ENCODE results near the gene UNC13A. TPM values are rescaled to one million over a fixed set of nuclear protein-coding genes. Genes with fewer than 3 reads are reported as not detected.
"Not testable (repeated sequence)": the region's sequence is repeated elsewhere in the genome, so short reads cannot be mapped to it uniquely, and the experiment has no call there.

UNC13A gene
- total RNA-seq, 4 donors from 2014 or later, result under 0.01 to 0.40 (median 0.15) TPM

DNA sequence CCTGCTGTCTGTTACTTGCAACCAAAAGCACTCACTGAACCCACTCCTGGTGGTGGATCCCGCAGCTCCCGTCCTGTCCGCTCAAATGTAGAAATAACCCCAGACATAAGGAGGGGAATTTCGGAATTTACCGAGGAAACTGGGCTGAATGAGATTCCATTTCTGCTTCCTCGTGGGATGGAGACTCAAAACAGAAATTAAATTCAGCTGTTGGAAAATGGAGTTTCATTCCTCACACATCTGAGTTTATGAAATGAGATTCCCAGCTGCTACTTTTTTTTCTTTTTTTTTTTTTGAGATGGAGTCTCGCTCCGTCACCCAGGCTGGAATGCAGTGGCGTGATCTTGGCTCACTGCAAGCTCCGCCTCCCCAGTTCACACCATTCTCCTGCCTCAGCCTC is 88.4 kb downstream of the UNC13A start:
- Histone ChIP-seq H3K4me3 (no peak overlapping the region), H3K36me3 (no peaks in the 10 kb centered on the region), H3K27me3 (peaks cover 48% of the 10 kb centered on the region), H3K4me1 (no peaks in the 10 kb centered on the region), H3K27ac (no peak overlapping the region), H3K9me3 (no peaks in the 10 kb centered on the region)
- ATAC-seq, result no peak
- TF ChIP-seq CTCF (IDR thresholded peaks at IDR 0.05), result no peak
- no peak for TF ChIP-seq POLR2AphosphoS5 (IDR thresholded peaks at IDR 0.05)
- no peak for TF ChIP-seq POLR2A (IDR thresholded peaks at IDR 0.05)
- TF ChIP-seq EP300 (IDR thresholded peaks at IDR 0.05), result no peak
- WGBS, 2 donors (ENCODE audit: low coverage in 1 of 2), result 55 to 61% methylated on average over 9 to 10 of the region's 10 CpGs

GRCh38 chr19:17598953-17599352 is 89.2 kb downstream of the UNC13A start:
- Histone ChIP-seq H3K27ac (no peak overlapping the region), H3K27me3 (peaks cover 40% of the 10 kb centered on the region), H3K4me1 (no peaks in the 10 kb centered on the region), H3K9me3 (no peaks in the 10 kb centered on the region), H3K36me3 (no peaks in the 10 kb centered on the region), H3K4me3 (no peak overlapping the region)
- TF ChIP-seq CTCF (IDR thresholded peaks at IDR 0.05) (no peak), EP300 (IDR thresholded peaks at IDR 0.05) (no peak), POLR2AphosphoS5 (IDR thresholded peaks at IDR 0.05) (no peak), POLR2A (IDR thresholded peaks at IDR 0.05) (no peak)
- WGBS, 2 donors (ENCODE audit: low coverage in 1 of 2), result 68 to 82% methylated on average over 6 to 9 of the region's 9 CpGs
- ATAC-seq, result no peak

DNA sequence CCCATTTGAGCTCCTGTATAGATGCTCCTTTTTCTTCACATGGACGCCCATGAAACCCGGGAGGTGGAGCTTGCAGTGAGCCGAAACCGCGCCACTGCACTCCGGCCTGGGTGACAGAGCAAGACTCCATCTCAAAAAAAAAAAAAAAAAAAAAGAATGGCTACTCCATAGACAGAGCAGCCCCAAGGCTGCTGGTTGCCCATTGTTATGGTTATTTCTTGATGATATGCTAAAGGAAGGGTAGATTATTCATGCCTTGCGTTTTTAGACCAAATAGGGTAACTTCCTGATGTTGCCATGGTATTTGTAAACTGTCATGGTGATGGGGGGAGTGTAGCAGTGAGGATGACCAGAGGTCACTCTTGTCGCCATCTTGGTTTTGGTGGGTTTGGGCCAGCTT is 90.1 kb downstream of the UNC13A start:
- peaks cover 31% of the 10 kb centered on the region for H3K27me3 ChIP-seq
- not testable (repeated sequence) for H3K4me3 ChIP-seq, H3K4me1 ChIP-seq, H3K27ac ChIP-seq, ATAC-seq, H3K36me3 ChIP-seq, H3K9me3 ChIP-seq
- 58 to 73% methylated on average over 2 to 8 of the region's 8 CpGs for WGBS, 2 donors (ENCODE audit: low coverage in 1 of 2)

- not testable (repeated sequence) for H3K9me3 ChIP-seq, H3K36me3 ChIP-seq, ATAC-seq, H3K4me1 ChIP-seq, H3K4me3 ChIP-seq, H3K27ac ChIP-seq
- 82 to 100% methylated on average over 3 to 7 of the region's 7 CpGs for WGBS, 2 donors (ENCODE audit: low coverage in 1 of 2)
- H3K27me3 ChIP-seq, result peaks cover 29% of the 10 kb centered on the region
These were observed 93.9 kb downstream of the UNC13A start for GRCh38 chr19:17594296-17594695.

GRCh38 chr19:17590866-17591265 is 97.3 kb downstream of the UNC13A start:
- Histone ChIP-seq H3K27ac (no peak overlapping the region), H3K36me3 (no peaks in the 10 kb centered on the region), H3K27me3 (peaks cover 36% of the 10 kb centered on the region), H3K4me1 (no peaks in the 10 kb centered on the region), H3K9me3 (no peaks in the 10 kb centered on the region), H3K4me3 (no peak overlapping the region)
- 60 to 100% methylated on average over 1 of the region's 1 CpG for WGBS, 2 donors (ENCODE audit: low coverage in 1 of 2)
- no peak for ATAC-seq
- TF ChIP-seq CTCF (IDR thresholded peaks at IDR 0.05) (no peak), POLR2AphosphoS5 (IDR thresholded peaks at IDR 0.05) (no peak), POLR2A (IDR thresholded peaks at IDR 0.05) (no peak), EP300 (IDR thresholded peaks at IDR 0.05) (no peak)

DNA sequence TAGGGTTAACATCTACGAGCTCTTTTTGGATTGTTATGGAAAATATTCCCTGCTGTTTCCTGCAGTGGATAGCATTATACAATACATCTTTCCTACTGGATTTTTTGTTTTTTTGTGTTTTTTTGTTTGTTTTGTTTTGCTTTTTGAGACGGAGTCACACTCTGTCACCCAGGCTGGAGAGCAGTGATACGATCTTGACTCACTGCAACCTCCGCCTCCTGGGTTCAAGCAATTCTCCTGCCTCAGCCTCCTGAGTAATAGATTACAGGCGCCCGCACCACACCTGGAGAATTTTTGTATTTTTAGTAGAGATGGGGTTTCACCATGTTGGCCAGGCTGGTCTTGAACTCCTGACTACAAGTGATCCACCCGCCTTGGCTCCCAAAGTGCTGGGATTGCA is 102.8 kb downstream of the UNC13A start:
- not testable (repeated sequence) for ATAC-seq, H3K4me1 ChIP-seq, H3K4me3 ChIP-seq, H3K27ac ChIP-seq, H3K9me3 ChIP-seq
- Histone ChIP-seq H3K36me3 (peaks cover 0 to 27% of the 10 kb centered on the region in 2 donors), H3K27me3 (peaks cover 13% of the 10 kb centered on the region)
- 38 to 70% methylated on average over 2 to 7 of the region's 7 CpGs for WGBS, 2 donors (ENCODE audit: low coverage in 1 of 2)

- H3K36me3 ChIP-seq, result peaks cover 0 to 39% of the 10 kb centered on the region in 2 donors
- TF ChIP-seq POLR2AphosphoS5 (IDR thresholded peaks at IDR 0.05), result no peak
- TF ChIP-seq EP300 (IDR thresholded peaks at IDR 0.05), result no peak
- TF ChIP-seq POLR2A (IDR thresholded peaks at IDR 0.05), result no peak
- TF ChIP-seq CTCF (IDR thresholded peaks at IDR 0.05), result no peak
- H3K4me3 ChIP-seq, result no peak overlapping the region
- H3K4me1 ChIP-seq, result peaks cover 0 to 8% (median 0%) of the 10 kb centered on the region in 3 donors
- WGBS, 2 donors (ENCODE audit: low coverage in 1 of 2), result 62 to 63% methylated on average over 2 to 3 of the region's 3 CpGs
- H3K27me3 ChIP-seq, result peaks cover 7% of the 10 kb centered on the region
- ATAC-seq, result no peak
- H3K9me3 ChIP-seq, result no peaks in the 10 kb centered on the region
- no peak overlapping the region for H3K27ac ChIP-seq
These were observed 104.0 kb downstream of the UNC13A start for GRCh38 chr19:17584132-17584531.

Data from gastroesophageal sphincter (tissue), 4 donors.